Heart left ventricle (tissue), 13 donors: ENCODE results near the gene MSMB.

Experiments used
- POLR2A ChIP-seq, 2 donors: fragments of 450-650 bp; IDR thresholded peaks; one replicate each; pipeline ENCODE4 v1.6.1; 2017; ENCODE audit warnings: antibody characterized with exemption in 2 of 2, mild to moderate bottlenecking in 2 of 2, moderate library complexity in 2 of 2
- TF ChIP-seq, protein P1 (sequence below), 12 donors: fragments of 200-600 bp; sonication (generic) in 4 of 12; IDR thresholded peaks; one replicate each; pipeline versions ENCODE4 v1.5.0 to v1.8.0; 2018 to 2022; ENCODE audit warnings: antibody characterized with exemption in 12 of 12, mild to moderate bottlenecking in 5 of 12
- donor health status: ischemic (EF 13 %, LVEDD 7.1; RV severe dilation, severe dysfunction).
- donor health status: DM: no; HTN: yes; CAD: no.
- donor health status: DM: no; HTN: no; CAD: no.
- donor health status: ischemic (EF 25% LVEDD 6.9; RV normal size, moderate dysfunction).
- donor health status: ischemic (EF 25% LVEDD 5.7; RV mildly dilated, moderate dysfunction).
- donor health status: ischemic (EF 35%, LVEDD 5.7; RV mildly dilated, moderate dysfunction).
- donor health status: nonischemic (EF 11% LVEDD 7.7; RV severe dilation, severe dysfunction).
- donor health status: DM: yes; HTN: yes; CAD: no.
- donor health status: PGD.
- donor health status: ischemic (EF 29% LVEDD 5.4; RV normal size, mild dysfunction).
- donor health status: nonischemic (EF 23%, LVEDD 6.1; RV moderate dilation, normal function).

DNA sequence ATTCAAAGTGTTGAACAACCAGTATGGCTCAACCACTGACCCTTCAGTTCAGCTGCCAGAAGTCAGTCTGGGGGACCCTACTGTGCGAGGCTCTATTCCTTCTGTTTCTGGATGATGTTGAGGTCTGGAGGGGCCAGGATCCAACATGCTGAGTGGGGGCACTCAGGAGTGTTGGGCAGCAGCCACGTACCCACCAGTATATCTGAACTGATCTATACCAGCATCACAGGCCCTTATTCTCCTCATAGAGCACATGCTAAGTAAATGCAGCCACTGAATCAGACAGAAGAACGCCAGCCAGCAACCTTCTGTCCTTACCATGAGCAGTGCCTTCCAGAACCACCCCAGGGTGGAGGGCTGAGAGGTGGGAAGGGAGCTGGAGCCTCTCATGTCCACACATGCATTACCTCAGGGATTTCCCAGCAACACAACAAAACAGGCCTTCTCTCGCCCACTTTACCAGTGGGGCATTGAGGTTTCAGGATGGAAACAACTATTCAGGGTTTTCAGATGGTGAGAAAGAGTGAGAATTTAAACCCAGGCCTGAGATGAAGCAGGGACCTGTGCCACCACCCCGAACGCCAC, 6.8 kb upstream of the MSMB start:
- TF ChIP-seq, protein P1, sequence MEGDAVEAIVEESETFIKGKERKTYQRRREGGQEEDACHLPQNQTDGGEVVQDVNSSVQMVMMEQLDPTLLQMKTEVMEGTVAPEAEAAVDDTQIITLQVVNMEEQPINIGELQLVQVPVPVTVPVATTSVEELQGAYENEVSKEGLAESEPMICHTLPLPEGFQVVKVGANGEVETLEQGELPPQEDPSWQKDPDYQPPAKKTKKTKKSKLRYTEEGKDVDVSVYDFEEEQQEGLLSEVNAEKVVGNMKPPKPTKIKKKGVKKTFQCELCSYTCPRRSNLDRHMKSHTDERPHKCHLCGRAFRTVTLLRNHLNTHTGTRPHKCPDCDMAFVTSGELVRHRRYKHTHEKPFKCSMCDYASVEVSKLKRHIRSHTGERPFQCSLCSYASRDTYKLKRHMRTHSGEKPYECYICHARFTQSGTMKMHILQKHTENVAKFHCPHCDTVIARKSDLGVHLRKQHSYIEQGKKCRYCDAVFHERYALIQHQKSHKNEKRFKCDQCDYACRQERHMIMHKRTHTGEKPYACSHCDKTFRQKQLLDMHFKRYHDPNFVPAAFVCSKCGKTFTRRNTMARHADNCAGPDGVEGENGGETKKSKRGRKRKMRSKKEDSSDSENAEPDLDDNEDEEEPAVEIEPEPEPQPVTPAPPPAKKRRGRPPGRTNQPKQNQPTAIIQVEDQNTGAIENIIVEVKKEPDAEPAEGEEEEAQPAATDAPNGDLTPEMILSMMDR (IDR thresholded peaks at IDR 0.05): no peak
- no peak for TF ChIP-seq POLR2A (IDR thresholded peaks at IDR 0.05)
